Ectodermal cell (in vitro differentiated cells): ENCODE results near the gene EDN1.

Experiments used
- H3K27ac ChIP-seq: 2 replicates; pipeline ENCODE4 v1.7.0; 2013; ENCODE audit warnings: mild to moderate bottlenecking, low read depth, low read length; ENCODE audit not compliant: insufficient read depth, poor library complexity, severe bottlenecking
- H3K27me3 ChIP-seq: 2 replicates; pipeline ENCODE4 v1.7.0; 2013; ENCODE audit warnings: mild to moderate bottlenecking, low read length; ENCODE audit not compliant: insufficient read depth, control insufficient read depth, poor library complexity, severe bottlenecking
- H3K36me3 ChIP-seq: one replicate; pipeline ENCODE4 v1.7.0; 2013; ENCODE audit warnings: low read length; ENCODE audit not compliant: control insufficient read depth, insufficient read depth
- H3K4me1 ChIP-seq: one replicate; pipeline ENCODE4 v1.7.0; 2013; ENCODE audit warnings: low read length; ENCODE audit not compliant: control insufficient read depth, insufficient read depth
- H3K4me3 ChIP-seq: 2 replicates; pipeline ENCODE4 v1.7.0; 2013; ENCODE audit warnings: low read depth, low read length, control low read depth; ENCODE audit not compliant: insufficient read depth
- H3K9me3 ChIP-seq: 2 replicates; pipeline ENCODE4 v1.7.0; 2013; ENCODE audit warnings: mild to moderate bottlenecking, low read length, moderate library complexity; ENCODE audit not compliant: control insufficient read depth
- WGBS, 2 experiments: methylation state at CpG; one replicate each; pipeline ENCODE4 v1.1.7; 2013; ENCODE audit warnings: missing lambda C conversion rate in 2 of 2; 5-methylcytosine and 5-hydroxymethylcytosine counted together

The EDN1 gene

DNA sequence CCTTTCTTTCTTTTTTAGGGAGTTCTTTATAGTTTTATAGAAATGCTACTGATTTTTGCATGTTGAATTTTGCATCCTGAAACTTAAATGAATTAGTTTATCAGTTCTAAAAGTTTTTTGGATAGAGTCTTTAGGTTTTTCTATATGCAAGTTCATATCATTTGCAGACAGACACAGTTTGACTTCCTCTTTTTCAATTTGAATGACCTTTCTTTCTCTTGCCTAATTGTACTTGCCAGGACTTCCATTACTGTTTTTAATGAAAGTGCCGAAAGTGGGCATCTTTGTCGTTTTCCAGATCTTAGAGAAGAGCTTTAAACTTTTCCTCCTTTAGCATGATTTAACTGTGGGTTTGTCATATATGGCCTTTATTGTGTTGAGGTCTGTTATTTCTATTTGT lies 21.1 kb upstream of the EDN1 start:
- Histone ChIP-seq H3K4me3 (no peak overlapping the region), H3K4me1 (no peaks in the 10 kb centered on the region), H3K27me3 (no peaks in the 10 kb centered on the region), H3K9me3 (peaks cover 2% of the 10 kb centered on the region), H3K36me3 (no peaks in the 10 kb centered on the region), H3K27ac (no peak overlapping the region)
- WGBS, 2 experiments = 94 to 100% methylated on average over 2 of the region's 2 CpGs

DNA sequence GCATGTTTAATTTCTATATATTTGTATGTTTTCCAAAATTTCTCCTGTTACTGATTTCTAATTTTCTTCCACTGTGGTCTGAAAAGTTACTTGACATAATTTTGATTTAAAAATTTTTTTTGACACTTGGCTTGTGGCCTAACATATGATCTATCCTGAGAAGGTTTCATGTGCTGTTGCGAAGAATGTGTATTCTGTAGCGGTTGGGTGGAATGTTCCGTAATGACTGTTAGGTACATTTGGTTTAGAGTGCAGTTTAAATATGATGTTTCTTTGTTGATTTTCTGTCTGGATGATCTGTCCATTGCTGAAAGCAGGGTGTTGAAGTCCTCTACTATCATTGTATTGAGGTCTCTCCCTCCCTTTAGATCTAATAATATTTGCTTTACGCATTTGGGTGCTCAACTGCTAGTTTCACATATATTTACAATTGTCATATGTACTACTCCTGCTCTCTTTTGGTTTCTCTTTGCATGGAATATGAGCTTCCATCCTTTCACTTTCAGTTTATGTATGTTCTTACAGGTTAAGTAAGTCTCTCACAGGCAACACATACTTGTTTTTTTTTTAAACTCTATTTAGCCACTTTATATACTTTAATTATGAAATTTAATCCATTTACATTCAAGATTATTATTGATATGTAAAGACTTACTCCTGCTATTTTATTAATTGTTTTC lies 19.5 kb upstream of the EDN1 start:
- Histone ChIP-seq H3K4me3 (no peak overlapping the region), H3K36me3 (no peaks in the 10 kb centered on the region), H3K4me1 (no peaks in the 10 kb centered on the region), H3K9me3 (peaks cover 2% of the 10 kb centered on the region), H3K27ac (no peak overlapping the region), H3K27me3 (no peaks in the 10 kb centered on the region)
- 90 to 95% methylated on average over 4 of the region's 4 CpGs for WGBS, 2 experiments

DNA sequence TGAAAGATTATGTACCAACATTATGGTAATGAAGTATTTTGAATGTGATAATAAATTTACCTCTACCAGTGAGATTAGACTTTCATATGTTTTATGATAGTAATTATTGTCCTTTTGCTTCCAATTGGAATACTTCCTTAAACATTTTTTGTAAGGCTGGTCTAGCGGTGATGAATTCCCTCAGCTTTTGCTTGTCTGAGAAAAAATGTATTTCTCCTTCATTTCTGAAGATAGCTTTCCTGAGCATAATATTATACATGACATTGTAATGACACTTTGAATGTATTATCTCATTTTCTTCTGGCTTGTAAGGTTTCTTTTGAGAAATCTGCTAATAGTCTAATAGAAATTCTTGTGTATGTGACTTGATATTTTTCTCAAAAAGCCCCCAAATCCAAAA lies 18.6 kb upstream of the EDN1 start:
- Histone ChIP-seq H3K27me3 (no peaks in the 10 kb centered on the region), H3K36me3 (no peaks in the 10 kb centered on the region), H3K4me1 (no peaks in the 10 kb centered on the region), H3K27ac (no peak overlapping the region), H3K4me3 (no peak overlapping the region), H3K9me3 (peaks cover 2% of the 10 kb centered on the region)
- 100% methylated on average over 1 of the region's 1 CpG; no CpG with 5 or more reads in 1 of the 2 experiments for WGBS, 2 experiments

DNA sequence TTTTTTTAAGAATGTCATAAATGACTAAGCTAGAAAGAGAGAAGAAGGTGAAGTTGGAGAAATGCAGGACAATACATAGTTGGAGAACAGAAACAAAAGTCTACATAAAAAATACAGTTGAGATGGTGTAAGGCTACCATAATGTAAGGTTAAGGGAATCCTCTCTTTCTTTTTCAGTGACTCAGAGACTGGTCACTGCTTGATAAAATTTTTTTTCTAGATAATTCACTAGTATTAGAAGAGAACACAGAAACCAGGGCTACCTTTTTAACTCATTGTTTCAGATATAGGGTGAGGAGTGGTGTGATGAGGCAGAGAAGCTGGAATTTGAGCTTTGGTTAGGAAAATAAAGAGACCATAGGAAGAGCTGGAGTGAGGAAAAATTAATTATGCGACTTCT lies 18.2 kb upstream of the EDN1 start:
- Histone ChIP-seq H3K27me3 (no peaks in the 10 kb centered on the region), H3K4me1 (no peaks in the 10 kb centered on the region), H3K36me3 (no peaks in the 10 kb centered on the region), H3K9me3 (peaks cover 2% of the 10 kb centered on the region), H3K4me3 (no peak overlapping the region), H3K27ac (no peak overlapping the region)
- no CpG with 5 or more reads among the region's 1 CpG for WGBS, 2 experiments

DNA sequence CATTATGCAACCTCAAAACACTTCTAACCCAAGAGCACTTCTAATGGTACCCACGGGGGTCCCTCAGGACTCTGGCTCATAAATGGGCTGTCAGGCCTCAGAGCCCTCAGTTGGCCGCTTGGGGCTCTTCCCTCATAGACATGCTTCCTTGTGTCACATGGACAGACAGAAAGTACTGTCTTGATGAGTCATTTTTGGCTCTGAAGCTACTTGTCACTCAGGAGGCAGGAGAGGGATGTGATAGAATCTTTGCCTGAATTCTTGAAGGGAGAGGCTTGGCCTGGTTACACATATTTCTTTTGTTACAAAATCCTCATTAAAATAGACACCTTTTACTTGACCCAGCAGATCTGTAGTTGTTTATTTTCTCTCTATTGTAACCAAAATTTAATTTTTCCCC lies 15.1 kb upstream of the EDN1 start:
- Histone ChIP-seq H3K27ac (no peak overlapping the region), H3K27me3 (no peaks in the 10 kb centered on the region), H3K4me1 (no peaks in the 10 kb centered on the region), H3K9me3 (peaks cover 2% of the 10 kb centered on the region), H3K36me3 (no peaks in the 10 kb centered on the region), H3K4me3 (no peak overlapping the region)
- 89 to 95% methylated on average over 2 of the region's 2 CpGs for WGBS, 2 experiments

DNA sequence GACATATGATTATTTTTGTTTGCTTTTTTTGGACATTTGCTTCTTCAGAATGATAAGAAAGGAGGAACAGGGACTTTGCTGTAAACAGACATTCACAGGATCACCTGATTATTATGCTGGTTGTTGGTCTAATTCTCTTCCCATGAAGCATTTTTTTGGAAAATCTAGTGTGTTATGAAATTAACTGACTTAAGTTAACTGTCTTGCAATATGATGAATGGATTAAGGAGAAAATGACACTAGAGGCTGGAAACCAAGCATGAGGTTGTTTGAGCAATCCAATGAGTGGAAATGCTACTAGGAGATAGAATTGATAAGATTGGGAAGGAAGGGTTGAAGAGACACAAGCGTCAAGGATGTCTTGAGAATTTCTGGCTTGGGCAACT lies 13.2 kb upstream of the EDN1 start:
- H3K9me3 ChIP-seq = no peaks in the 10 kb centered on the region
- H3K27ac ChIP-seq = no peak overlapping the region
- H3K36me3 ChIP-seq = no peaks in the 10 kb centered on the region
- no peaks in the 10 kb centered on the region for H3K27me3 ChIP-seq
- 90 to 100% methylated on average over 1 of the region's 1 CpG for WGBS, 2 experiments
- no peak overlapping the region for H3K4me3 ChIP-seq
- no peaks in the 10 kb centered on the region for H3K4me1 ChIP-seq

DNA sequence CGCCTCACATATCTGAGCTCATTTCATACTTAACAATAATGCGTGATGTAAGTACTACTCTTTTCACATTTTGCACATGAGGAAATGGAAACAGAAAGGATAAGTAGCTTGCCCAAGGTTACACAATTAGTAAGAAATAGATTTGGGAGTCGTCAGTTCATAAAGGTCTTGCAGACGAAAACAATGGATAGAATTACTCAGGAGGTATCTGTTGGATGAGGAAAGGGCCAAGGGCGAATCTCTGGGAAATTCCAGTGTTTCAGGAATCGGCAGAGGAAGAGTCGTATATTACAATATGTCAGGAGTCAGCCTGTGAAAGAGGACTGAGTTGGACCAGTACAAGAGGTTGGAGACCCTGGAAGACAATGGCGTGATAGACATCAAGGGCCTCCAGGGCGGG lies 12.8 kb upstream of the EDN1 start:
- H3K36me3 ChIP-seq = no peaks in the 10 kb centered on the region
- H3K27ac ChIP-seq = no peak overlapping the region
- H3K27me3 ChIP-seq = no peaks in the 10 kb centered on the region
- H3K9me3 ChIP-seq = no peaks in the 10 kb centered on the region
- no peak overlapping the region for H3K4me3 ChIP-seq
- 95 to 96% methylated on average over 9 of the region's 9 CpGs for WGBS, 2 experiments
- H3K4me1 ChIP-seq = no peaks in the 10 kb centered on the region

DNA sequence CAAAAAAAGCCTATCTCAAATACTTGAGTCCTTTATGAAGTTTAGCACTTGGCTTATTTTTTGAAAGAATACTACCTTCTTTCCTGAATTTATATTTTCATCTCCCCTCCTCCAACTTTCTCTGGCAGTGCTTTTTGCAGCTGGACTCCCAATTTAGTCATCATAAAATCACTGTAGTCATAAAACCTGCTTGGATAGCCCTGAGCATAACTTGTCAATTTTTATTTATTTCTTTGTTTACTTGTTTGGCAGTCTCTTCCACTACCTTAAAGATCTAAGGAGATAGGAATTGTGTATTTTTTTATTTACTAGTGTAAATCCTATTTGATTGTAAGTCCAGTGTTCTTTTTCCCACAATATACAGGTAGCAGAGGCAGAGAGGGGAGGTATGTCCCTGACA lies 11.2 kb upstream of the EDN1 start:
- Histone ChIP-seq H3K4me1 (no peaks in the 10 kb centered on the region), H3K4me3 (no peak overlapping the region), H3K27ac (no peak overlapping the region), H3K9me3 (no peaks in the 10 kb centered on the region), H3K36me3 (no peaks in the 10 kb centered on the region), H3K27me3 (no peaks in the 10 kb centered on the region)

DNA sequence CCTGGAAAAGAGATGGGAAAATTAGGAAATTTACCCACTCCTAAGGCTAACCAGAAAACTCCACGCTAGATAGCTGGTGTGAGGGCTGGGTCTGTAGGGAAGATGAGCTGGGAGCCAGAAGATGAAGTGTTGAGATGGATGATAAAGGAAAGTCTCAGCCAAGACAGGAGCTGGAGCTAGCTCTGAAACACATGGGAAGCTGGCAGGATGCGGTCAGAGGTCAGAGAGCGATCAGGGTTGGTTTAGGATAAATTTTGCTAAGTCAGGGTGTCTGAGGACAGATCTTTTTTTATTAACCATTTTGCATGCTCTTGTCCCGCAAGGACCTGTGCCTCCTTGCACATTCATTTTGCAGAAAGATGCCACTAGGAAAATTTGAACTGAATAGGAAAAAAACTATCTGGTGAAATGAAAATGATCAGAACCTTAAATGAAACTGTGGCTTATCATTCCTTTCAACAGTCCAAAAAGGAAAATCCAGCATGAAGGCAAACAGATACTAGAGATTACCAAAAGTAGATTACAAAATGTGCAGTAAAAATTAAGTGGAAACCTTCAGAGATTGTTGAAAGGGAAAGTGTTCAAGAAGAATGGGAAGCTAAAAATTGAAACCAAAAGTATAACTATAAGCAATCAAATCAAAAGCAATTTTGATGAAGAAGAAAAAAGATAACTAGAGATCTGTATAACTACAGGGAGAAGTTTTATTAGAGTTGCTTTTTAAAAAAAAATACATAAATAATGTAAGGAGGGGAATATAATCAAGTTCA lies 10.7 kb upstream of the EDN1 start:
- 86 to 93% methylated on average over 4 of the region's 4 CpGs for WGBS, 2 experiments

DNA sequence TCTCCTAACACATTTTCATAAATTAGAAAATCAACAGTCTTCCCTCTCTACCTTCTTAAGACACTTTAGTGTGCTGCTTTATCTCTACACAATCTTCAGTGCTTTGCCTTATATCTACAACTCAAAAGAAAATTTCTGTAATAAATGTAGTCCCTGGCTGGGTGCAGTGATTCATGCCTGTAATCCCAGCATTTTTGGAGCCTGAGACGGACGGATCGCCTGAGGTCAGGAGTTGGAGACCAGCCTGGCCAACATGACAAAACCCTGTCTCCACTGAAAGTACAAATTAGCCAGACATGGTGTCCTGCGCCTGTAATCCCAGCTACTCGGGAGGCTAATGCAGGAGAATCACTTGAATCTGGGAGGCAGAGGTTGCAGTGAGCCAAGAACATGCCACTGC lies 9.7 kb upstream of the EDN1 start:
- 82 to 95% methylated on average over 5 of the region's 5 CpGs for WGBS, 2 experiments
- Histone ChIP-seq H3K27ac (no peak overlapping the region), H3K4me1 (no peaks in the 10 kb centered on the region), H3K27me3 (no peaks in the 10 kb centered on the region), H3K9me3 (no peaks in the 10 kb centered on the region), H3K4me3 (no peak overlapping the region), H3K36me3 (no peaks in the 10 kb centered on the region)

More for the DNA sequence above, 10.7 kb upstream of the EDN1 start:
- Histone ChIP-seq H3K27ac (no peak overlapping the region), H3K4me3 (no peak overlapping the region), H3K36me3 (no peaks in the 10 kb centered on the region), H3K27me3 (no peaks in the 10 kb centered on the region), H3K4me1 (no peaks in the 10 kb centered on the region), H3K9me3 (no peaks in the 10 kb centered on the region)
